ENCODE results near the gene TAX1BP1. TPM values are rescaled to one million over a fixed set of nuclear protein-coding genes. Genes with fewer than 3 reads are reported as not detected.
"Not testable (repeated sequence)": the region's sequence is repeated elsewhere in the genome, so short reads cannot be mapped to it uniquely, and the experiment has no call there.

TAX1BP1 gene
- total and polyA plus RNA-seq, 8 donors, result 81.0 to 107 (median 96.2) TPM

DNA sequence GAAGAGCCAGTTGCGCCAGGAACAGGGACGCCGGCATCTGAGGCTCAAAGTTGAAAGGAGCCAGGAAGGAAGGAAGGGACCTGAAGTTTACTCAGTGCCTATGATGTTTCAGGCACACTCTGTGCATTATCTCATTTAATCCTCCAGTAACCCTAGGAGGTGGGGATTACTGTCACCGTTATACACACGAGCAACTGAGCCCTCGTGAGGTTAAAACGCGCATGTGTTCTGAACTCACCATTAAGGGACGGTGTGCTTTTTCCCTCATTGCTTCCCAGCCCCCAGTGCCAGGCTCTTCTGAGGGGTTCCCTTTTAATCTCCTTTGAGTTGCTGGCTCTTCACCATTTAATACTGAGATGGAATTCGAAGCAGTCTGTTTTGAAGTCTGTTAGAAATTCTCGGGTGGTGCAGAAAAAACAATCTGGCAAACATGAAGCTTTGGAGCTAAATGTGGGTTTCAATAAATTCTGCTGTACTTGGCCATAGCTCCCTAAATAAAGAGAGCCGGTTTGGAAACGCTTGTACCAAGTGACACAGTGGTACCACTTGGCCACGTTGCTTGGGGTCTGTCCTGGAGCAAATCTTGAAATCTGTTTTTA is 102.2 kb downstream of the TAX1BP1 start:
- ATAC-seq, result no peak
- intact Hi-C loops (cut with DNase I), result no loop called here
- Histone ChIP-seq H3K4me1 (no peaks in the 10 kb centered on the region), H3K9me3 (no peaks in the 10 kb centered on the region), H3K27ac (no peak overlapping the region), H3K36me3 (peaks cover 0 to 15% of the 10 kb centered on the region in 2 donors), H3K27me3 (no peaks in the 10 kb centered on the region), H3K4me3 (no peak overlapping the region)
- TF ChIP-seq, protein P1, sequence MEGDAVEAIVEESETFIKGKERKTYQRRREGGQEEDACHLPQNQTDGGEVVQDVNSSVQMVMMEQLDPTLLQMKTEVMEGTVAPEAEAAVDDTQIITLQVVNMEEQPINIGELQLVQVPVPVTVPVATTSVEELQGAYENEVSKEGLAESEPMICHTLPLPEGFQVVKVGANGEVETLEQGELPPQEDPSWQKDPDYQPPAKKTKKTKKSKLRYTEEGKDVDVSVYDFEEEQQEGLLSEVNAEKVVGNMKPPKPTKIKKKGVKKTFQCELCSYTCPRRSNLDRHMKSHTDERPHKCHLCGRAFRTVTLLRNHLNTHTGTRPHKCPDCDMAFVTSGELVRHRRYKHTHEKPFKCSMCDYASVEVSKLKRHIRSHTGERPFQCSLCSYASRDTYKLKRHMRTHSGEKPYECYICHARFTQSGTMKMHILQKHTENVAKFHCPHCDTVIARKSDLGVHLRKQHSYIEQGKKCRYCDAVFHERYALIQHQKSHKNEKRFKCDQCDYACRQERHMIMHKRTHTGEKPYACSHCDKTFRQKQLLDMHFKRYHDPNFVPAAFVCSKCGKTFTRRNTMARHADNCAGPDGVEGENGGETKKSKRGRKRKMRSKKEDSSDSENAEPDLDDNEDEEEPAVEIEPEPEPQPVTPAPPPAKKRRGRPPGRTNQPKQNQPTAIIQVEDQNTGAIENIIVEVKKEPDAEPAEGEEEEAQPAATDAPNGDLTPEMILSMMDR (IDR thresholded peaks at IDR 0.05), result no peak
- DNase-seq, result no peak

GRCh38 chr7:27842851-27843250 is 102.9 kb downstream of the TAX1BP1 start:
- TF ChIP-seq, protein P1 (IDR thresholded peaks at IDR 0.05), result no peak
- no peak overlapping the region for H3K4me3 ChIP-seq
- DNase-seq (no peak), ATAC-seq (no peak)
- H3K27me3 ChIP-seq, result no peaks in the 10 kb centered on the region
- intact Hi-C loops (cut with DNase I), result no loop called here
- peaks cover 0 to 15% of the 10 kb centered on the region in 2 donors for H3K36me3 ChIP-seq
- H3K9me3 ChIP-seq, result no peaks in the 10 kb centered on the region
- H3K27ac ChIP-seq, result no peak overlapping the region
- H3K4me1 ChIP-seq, result no peaks in the 10 kb centered on the region

GRCh38 chr7:27843584-27844305 is 103.8 kb downstream of the TAX1BP1 start:
- DNase-seq (peak in 1 of 4 donors; percentile 63), ATAC-seq (no peak)
- Histone ChIP-seq H3K9me3 (no peaks in the 10 kb centered on the region), H3K27ac (no peak overlapping the region), H3K4me1 (no peaks in the 10 kb centered on the region), H3K27me3 (no peaks in the 10 kb centered on the region), H3K4me3 (no peak overlapping the region), H3K36me3 (peaks cover 0 to 15% of the 10 kb centered on the region in 2 donors)
- intact Hi-C loops (cut with DNase I), result no loop called here
- TF ChIP-seq, protein P1 (IDR thresholded peaks at IDR 0.05), result no peak

DNA sequence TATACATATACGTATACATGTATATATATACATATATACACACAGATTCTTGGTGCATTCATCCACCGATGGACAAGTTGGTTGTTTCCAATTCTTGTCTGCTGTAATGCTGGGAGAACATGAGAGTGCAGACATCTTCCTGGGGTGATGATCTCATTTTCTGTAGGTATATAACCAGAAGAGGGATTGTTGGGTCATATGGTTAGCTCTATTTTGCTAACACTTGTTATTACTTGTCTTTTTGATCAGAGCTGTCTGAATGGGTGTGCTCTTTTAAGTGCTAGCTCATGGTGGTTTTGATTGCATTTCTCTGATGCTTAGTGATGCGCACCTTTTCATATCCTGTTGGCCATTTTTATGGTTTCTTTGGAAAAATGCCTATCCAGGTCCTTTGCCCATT is 106.4 kb downstream of the TAX1BP1 start:
- Histone ChIP-seq H3K36me3 (no peaks in the 10 kb centered on the region), H3K4me3 (no peak overlapping the region), H3K4me1 (no peaks in the 10 kb centered on the region), H3K9me3 (no peaks in the 10 kb centered on the region), H3K27me3 (no peaks in the 10 kb centered on the region), H3K27ac (no peak overlapping the region)
- DNase-seq (no peak), ATAC-seq (no peak)
- intact Hi-C loops (cut with DNase I), result no loop called here
- TF ChIP-seq, protein P1 (IDR thresholded peaks at IDR 0.05), result no peak

DNA sequence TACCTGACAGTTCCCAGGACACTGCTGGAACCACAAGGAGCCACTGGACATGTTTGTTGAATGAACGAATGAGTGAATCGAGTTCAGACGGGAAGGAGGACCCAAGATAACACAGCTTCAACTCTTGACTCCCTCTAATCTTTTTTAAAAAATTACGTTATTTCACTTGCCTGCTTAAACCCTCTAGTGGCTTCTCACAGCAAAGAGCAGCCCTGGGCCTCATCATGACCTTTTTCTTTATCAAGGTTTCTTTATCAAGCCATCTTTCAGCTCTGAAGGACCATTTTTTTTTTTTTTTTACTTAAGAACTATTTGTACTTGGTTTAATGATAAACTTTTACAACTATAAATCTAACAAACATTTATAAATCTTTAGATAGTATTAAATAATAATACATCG is 110.6 kb downstream of the TAX1BP1 start:
- Histone ChIP-seq H3K36me3 (no peaks in the 10 kb centered on the region), H3K27me3 (no peaks in the 10 kb centered on the region), H3K4me1 (no peaks in the 10 kb centered on the region), H3K9me3 (no peaks in the 10 kb centered on the region), H3K4me3 (no peak overlapping the region), H3K27ac (no peak overlapping the region)
- intact Hi-C loops (cut with DNase I), result no loop called here
- TF ChIP-seq, protein P1 (IDR thresholded peaks at IDR 0.05), result no peak
- ATAC-seq (no peak), DNase-seq (no peak)

GRCh38 chr7:27856703-27857485 is 116.9 kb downstream of the TAX1BP1 start:
- H3K27ac ChIP-seq; intact Hi-C loops (cut with DNase I); DNase-seq; H3K4me1 ChIP-seq; H3K4me3 ChIP-seq; H3K36me3 ChIP-seq; H3K27me3 ChIP-seq; H3K9me3 ChIP-seq; ATAC-seq: not testable (repeated sequence)
